Suprapubic skin (tissue), 4 donors: ENCODE results near the gene PDE6B. TPM values are rescaled to one million over a fixed set of nuclear protein-coding genes. Genes with fewer than 3 reads are reported as not detected.

ENCODE experiments used
- DNase-seq, 2 donors: peaks; one replicate each; pipeline ENCODE4 v3.0.0-alpha.2; 2019; ENCODE audit warnings: low spot score in 2 of 2
- H3K27ac ChIP-seq: fragments of 200-600 bp; sonication (generic); one replicate; pipeline ENCODE4 v1.5.1; 2019
- H3K27me3 ChIP-seq: fragments of 200-600 bp; sonication (generic); one replicate; pipeline ENCODE4 v1.5.1; 2019
- H3K36me3 ChIP-seq: fragments of 200-600 bp; sonication (generic); one replicate; pipeline ENCODE4 v1.5.1; 2019
- H3K4me1 ChIP-seq: fragments of 200-600 bp; sonication (generic); one replicate; pipeline ENCODE4 v1.5.1; 2019
- H3K4me3 ChIP-seq: fragments of 200-600 bp; sonication (generic); one replicate; pipeline ENCODE4 v1.5.1; 2019; ENCODE audit warnings: mild to moderate bottlenecking
- H3K9me3 ChIP-seq: fragments of 200-600 bp; sonication (generic); one replicate; pipeline ENCODE4 v1.5.1; 2019
- EP300 ChIP-seq: sonication (generic); formaldehyde crosslinking; IDR thresholded peaks from one replicate; pipeline ENCODE4 v1.6.1; 2017; ENCODE audit warnings: antibody characterized with exemption
- POLR2A ChIP-seq, 2 donors: fragments of 450-650 bp; IDR thresholded peaks; one replicate each; pipeline ENCODE4 v1.6.1; 2017; ENCODE audit warnings: antibody characterized with exemption in 2 of 2, mild to moderate bottlenecking in 2 of 2, moderate library complexity in 2 of 2
- POLR2AphosphoS5 ChIP-seq, 3 donors: sonication (generic); formaldehyde crosslinking; IDR thresholded peaks; one replicate each; pipeline ENCODE4 v1.6.1; 2017; ENCODE audit warnings: antibody characterized with exemption in 3 of 3
- WGBS: methylation state at CpG from one replicate; pipeline ENCODE4 v1.1.5; 2018; 5-methylcytosine and 5-hydroxymethylcytosine counted together
- total RNA-seq, 4 donors: library from RNA; depleted of rRNA; stranded (reverse); fragments of >200 nt; gene quantifications; one replicate each; pipeline ENCODE4 v1.1.0, GENCODE V29; 2016
- TF ChIP-seq, protein P1 (sequence below), 2 donors: fragments of 200-600 bp in 1 of 2; fragments of 450-650 bp in 1 of 2; sonication (generic) in 1 of 2; IDR thresholded peaks; one replicate each; pipeline ENCODE4 v1.5.1; 2016 to 2019; ENCODE audit warnings: antibody characterized with exemption in 2 of 2, mild to moderate bottlenecking in 1 of 2, moderate library complexity in 1 of 2

Gene PDE6B
- total RNA-seq, 4 donors from 2014 or later = 0.95 to 9.5 TPM; not detected in 2

DNA sequence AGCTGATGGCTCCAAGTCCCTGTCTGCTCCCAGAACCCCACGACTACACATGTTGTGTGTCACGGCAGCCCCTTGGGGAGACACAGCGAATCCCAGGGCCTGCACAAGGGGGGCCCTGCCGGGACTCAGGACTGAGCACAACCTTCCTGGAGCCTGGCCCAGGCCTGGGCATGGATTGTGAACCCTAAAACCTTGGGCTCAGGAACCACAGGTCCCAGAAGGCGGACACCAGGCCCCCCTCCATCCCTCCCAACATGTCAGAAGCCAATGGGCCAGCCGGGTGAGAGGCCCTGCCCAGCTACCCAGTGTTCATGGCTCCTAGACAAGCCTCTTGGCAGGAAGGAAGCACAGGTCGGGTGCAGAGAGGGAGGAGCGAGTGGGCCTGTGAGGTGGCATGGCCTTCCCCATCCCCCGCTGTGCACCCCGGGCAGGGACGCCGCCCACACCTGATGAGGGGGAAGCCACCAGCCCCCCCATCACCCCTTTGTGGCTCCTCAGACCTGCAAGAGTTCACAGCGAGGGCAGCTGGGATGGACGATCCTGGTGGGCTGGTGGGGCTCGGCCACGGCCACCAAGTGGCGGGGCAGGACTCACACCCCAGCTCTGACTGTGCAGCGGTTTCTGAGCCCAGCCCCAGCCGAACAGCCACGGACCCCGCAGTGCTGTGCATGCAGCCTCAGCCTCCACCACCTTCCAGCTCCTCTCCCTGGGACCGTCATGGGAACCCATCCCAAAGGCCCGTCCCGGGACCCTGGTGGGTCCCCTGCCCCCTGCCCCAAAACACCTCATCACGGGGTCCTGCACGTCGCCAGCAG lies 3.7 kb downstream of the PDE6B start:
- TF ChIP-seq POLR2A (IDR thresholded peaks at IDR 0.05) = no peak
- no peak for TF ChIP-seq EP300
- no peak for TF ChIP-seq POLR2AphosphoS5 (IDR thresholded peaks at IDR 0.05)
- TF ChIP-seq, protein P1, sequence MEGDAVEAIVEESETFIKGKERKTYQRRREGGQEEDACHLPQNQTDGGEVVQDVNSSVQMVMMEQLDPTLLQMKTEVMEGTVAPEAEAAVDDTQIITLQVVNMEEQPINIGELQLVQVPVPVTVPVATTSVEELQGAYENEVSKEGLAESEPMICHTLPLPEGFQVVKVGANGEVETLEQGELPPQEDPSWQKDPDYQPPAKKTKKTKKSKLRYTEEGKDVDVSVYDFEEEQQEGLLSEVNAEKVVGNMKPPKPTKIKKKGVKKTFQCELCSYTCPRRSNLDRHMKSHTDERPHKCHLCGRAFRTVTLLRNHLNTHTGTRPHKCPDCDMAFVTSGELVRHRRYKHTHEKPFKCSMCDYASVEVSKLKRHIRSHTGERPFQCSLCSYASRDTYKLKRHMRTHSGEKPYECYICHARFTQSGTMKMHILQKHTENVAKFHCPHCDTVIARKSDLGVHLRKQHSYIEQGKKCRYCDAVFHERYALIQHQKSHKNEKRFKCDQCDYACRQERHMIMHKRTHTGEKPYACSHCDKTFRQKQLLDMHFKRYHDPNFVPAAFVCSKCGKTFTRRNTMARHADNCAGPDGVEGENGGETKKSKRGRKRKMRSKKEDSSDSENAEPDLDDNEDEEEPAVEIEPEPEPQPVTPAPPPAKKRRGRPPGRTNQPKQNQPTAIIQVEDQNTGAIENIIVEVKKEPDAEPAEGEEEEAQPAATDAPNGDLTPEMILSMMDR (IDR thresholded peaks at IDR 0.05) = no peak
- peak in 1 of 2 donors; percentile 38 for DNase-seq
- H3K4me3 ChIP-seq = no peak overlapping the region
- no peaks in the 10 kb centered on the region for H3K4me1 ChIP-seq
- peaks cover 19% of the 10 kb centered on the region for H3K27me3 ChIP-seq
- no peak overlapping the region for H3K27ac ChIP-seq
- H3K36me3 ChIP-seq = no peaks in the 10 kb centered on the region
- 83% methylated on average over 17 of the region's 27 CpGs for WGBS
- H3K9me3 ChIP-seq = no peaks in the 10 kb centered on the region

DNA sequence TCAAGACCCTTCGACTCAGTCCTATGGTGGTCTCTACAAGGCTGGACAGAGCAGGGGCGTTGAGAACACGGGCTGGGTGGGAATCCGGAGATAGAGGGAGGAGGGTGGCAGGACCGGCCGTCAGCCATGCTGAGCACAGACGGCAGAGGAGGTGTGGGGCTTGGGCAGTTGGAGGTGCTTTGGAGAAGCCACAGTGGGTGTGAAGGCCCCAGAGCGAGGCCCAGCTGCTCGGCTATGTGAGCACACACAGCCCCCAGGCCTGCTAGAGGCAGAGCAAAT lies 4.2 kb downstream of the PDE6B start:
- Histone ChIP-seq H3K9me3 (no peaks in the 10 kb centered on the region), H3K27me3 (peaks cover 23% of the 10 kb centered on the region), H3K27ac (no peak overlapping the region), H3K4me3 (no peak overlapping the region), H3K4me1 (no peaks in the 10 kb centered on the region), H3K36me3 (no peaks in the 10 kb centered on the region)
- TF ChIP-seq, protein P1 (IDR thresholded peaks at IDR 0.05) = no peak
- TF ChIP-seq POLR2A (IDR thresholded peaks at IDR 0.05) = no peak
- no peak for TF ChIP-seq POLR2AphosphoS5 (IDR thresholded peaks at IDR 0.05)
- no peak for TF ChIP-seq EP300
- no peak for DNase-seq
- WGBS = 87% methylated on average over 9 of the region's 9 CpGs

DNA sequence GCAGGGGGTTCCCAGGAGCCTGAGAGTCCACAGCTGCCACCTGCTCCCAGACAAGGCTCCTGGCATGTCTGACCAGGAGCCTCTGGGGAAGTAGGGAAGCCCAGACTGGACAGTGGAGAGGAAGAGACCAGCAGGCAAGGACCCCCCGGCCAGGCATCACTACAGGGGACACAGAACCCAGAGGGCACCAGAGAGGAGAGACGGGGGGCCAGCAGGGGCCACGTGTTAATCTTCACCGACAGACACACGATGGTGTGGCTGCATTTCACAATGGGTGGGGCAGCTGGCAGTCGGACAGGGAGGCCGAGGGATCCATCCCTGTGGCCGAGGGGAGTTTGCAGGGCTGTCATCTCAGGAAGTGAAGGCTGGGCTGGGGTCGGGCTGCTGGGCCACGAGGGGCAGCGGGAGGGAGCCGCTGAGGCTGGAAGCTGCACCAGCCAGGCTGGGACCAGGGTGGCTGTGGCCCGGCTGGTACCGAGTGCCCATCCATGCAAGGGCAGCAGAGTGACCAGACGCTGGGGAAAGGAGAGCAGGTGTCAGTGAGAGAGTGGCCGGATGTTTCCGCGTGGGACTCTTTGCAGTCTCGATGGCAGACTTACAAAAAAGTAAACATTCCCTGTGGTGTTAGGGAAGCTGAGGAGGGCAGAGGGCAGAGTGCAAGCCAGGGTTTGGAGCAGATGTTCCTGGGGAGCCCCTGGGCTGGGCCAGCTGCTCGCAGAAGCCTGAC lies 4.7 kb downstream of the PDE6B start:
- peak in 1 of 2 donors; percentile 46 for DNase-seq
- TF ChIP-seq EP300 = no peak
- no peak for TF ChIP-seq POLR2AphosphoS5 (IDR thresholded peaks at IDR 0.05)
- TF ChIP-seq, protein P1 (IDR thresholded peaks at IDR 0.05) = no peak
- no peak for TF ChIP-seq POLR2A (IDR thresholded peaks at IDR 0.05)
- no peaks in the 10 kb centered on the region for H3K4me1 ChIP-seq
- 82% methylated on average over 16 of the region's 20 CpGs for WGBS
- H3K27me3 ChIP-seq = peaks cover 23% of the 10 kb centered on the region
- H3K9me3 ChIP-seq = no peaks in the 10 kb centered on the region
- no peak overlapping the region for H3K27ac ChIP-seq
- H3K4me3 ChIP-seq = no peak overlapping the region
- no peaks in the 10 kb centered on the region for H3K36me3 ChIP-seq

DNA sequence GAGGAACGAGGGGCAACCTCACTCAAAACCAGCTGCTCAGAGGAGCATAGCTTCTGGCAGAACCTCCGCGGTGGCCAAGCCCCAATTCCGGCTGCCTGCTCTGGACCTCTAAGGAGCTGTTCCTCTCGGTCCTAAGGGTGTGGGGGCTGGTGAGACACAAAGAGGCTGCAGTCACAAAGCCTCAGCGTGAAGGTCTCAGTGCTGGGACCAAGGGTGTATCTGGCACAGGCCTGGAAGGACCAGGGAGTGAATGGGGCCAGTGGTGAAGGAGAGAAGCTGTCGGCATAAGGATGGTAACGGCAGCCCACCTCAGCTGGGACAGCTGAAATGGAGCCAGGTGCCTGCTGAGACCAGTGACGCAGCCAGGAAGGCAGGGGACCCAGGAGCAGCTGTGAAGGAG lies 5.3 kb downstream of the PDE6B start:
- Histone ChIP-seq H3K27me3 (peaks cover 23% of the 10 kb centered on the region), H3K4me3 (no peak overlapping the region), H3K27ac (no peak overlapping the region), H3K4me1 (no peaks in the 10 kb centered on the region), H3K9me3 (no peaks in the 10 kb centered on the region), H3K36me3 (no peaks in the 10 kb centered on the region)
- peak in 1 of 2 donors; percentile 40 for DNase-seq
- TF ChIP-seq, protein P1 (IDR thresholded peaks at IDR 0.05) = no peak
- no peak for TF ChIP-seq POLR2AphosphoS5 (IDR thresholded peaks at IDR 0.05)
- no peak for TF ChIP-seq EP300
- TF ChIP-seq POLR2A (IDR thresholded peaks at IDR 0.05) = no peak
- 84% methylated on average over 9 of the region's 9 CpGs for WGBS

DNA sequence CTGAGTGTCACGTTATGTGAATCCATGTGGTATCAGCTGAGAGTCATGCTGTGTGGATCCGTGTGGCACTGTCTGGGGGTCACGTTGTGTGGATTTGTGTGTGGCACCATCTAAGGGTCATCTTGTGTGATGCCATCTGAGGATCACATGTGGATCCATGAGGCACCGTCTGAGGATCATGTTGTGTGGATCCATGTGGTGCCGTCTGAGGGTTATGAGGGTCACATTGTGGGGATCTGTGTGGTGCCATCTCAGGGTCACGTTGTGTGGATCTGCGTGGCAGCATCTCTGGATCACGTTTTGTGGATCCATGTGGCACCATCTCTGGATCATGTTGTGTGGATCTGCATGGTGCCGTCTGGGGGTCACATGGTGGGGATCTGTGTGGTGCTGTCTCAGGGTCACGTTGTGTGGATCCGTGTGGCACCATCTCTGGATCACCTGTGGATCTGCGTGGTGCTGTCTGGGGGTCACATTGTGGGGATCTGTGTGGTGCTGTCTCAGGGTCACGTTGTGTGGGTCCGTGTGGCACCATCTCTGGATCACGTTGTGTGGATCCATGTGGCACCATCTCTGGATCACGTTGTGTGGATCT lies 6.9 kb downstream of the PDE6B start:
- 84% methylated on average over 4 of the region's 16 CpGs for WGBS
- TF ChIP-seq, protein P1 (IDR thresholded peaks at IDR 0.05) = no peak
- TF ChIP-seq POLR2A (IDR thresholded peaks at IDR 0.05) = no peak
- no peak for TF ChIP-seq EP300
- Histone ChIP-seq H3K27me3 (peaks cover 38% of the 10 kb centered on the region), H3K27ac (no peak overlapping the region), H3K36me3 (no peaks in the 10 kb centered on the region), H3K4me3 (no peak overlapping the region), H3K4me1 (no peaks in the 10 kb centered on the region), H3K9me3 (no peaks in the 10 kb centered on the region)
- DNase-seq = peak in 1 of 2 donors; percentile 28
